PC-9 (cell line): Measurements from ENCODE around the gene LMOD2. TPM values are rescaled to one million over a fixed set of nuclear protein-coding genes. Genes with fewer than 3 reads are reported as not detected.

Experiments used
- BruUV-seq: library from RNA; stranded (reverse); fragments of 400-500 nt; replicated peaks from 2 replicates; lab custom pipeline; 2021; lab: Mats Ljungman, UMichigan
- CTCF ChIA-PET: fragments of 300-600 bp; sonication (Branson Sonifier 250); formaldehyde crosslinking; loops from one replicate; lab custom pipeline; 2022; ENCODE audit warnings: antibody characterized with exemption; lab: Charles Lee
- POLR2A ChIA-PET: fragments of 300-600 bp; sonication (Branson Sonifier 250); formaldehyde crosslinking; loops from one replicate; lab custom pipeline; 2022; ENCODE audit warnings: antibody characterized with exemption; ENCODE audit not compliant: unreplicated experiment; lab: Charles Lee
- DNase-seq, 2 experiments: peaks; one replicate each; pipeline versions ENCODE4 v3.0.0 to v3.0.0-alpha.2; 2015 to 2022; ENCODE audit warnings: mixed read lengths in 1 of 2
- H2AFZ ChIP-seq: fragments of 200-600 bp; sonication (generic); 2 replicates; pipeline ENCODE4 v1.8.1; 2017; ENCODE audit warnings: antibody characterized with exemption
- H3F3A ChIP-seq: fragments of 200-600 bp; sonication (generic); 2 replicates; pipeline ENCODE4 v1.8.1; 2017; ENCODE audit warnings: antibody characterized with exemption, mild to moderate bottlenecking, low read depth; ENCODE audit not compliant: insufficient read depth
- H3K27ac ChIP-seq: fragments of 200-600 bp; sonication (generic); 2 replicates; pipeline ENCODE4 v1.6.1; 2016; ENCODE audit warnings: mixed run types
- H3K27me3 ChIP-seq: fragments of 200-600 bp; sonication (generic); 2 replicates; pipeline ENCODE4 v1.6.1; 2016; ENCODE audit warnings: low read depth, mixed run types; ENCODE audit not compliant: insufficient read depth
- H3K36me3 ChIP-seq: fragments of 200-600 bp; sonication (generic); 2 replicates; pipeline ENCODE4 v1.6.1; 2016; ENCODE audit warnings: low read depth, mixed run types
- H3K4me1 ChIP-seq: fragments of 200-600 bp; sonication (generic); replicated peaks from 2 replicates; pipeline ENCODE4 v1.6.1; 2016; ENCODE audit warnings: mixed run types; ENCODE audit not compliant: insufficient read depth
- H3K4me2 ChIP-seq: fragments of 200-600 bp; sonication (generic); 2 replicates; pipeline ENCODE4 v1.6.1; 2017; ENCODE audit warnings: mixed run types
- H3K4me3 ChIP-seq: fragments of 200-600 bp; sonication (generic); 2 replicates; pipeline ENCODE4 v1.6.1; 2016; ENCODE audit warnings: mixed run types
- H3K79me2 ChIP-seq: fragments of 200-600 bp; sonication (generic); 2 replicates; pipeline ENCODE4 v1.6.1; 2017; ENCODE audit warnings: low read depth, mixed run types
- H3K9me2 ChIP-seq: fragments of 200-600 bp; sonication (generic); 2 replicates; pipeline ENCODE4 v1.8.1; 2017; ENCODE audit warnings: mild to moderate bottlenecking; ENCODE audit not compliant: insufficient read depth
- H3K9me3 ChIP-seq: fragments of 200-600 bp; sonication (generic); 2 replicates; pipeline ENCODE4 v1.8.1; 2016; ENCODE audit warnings: low read depth; ENCODE audit not compliant: insufficient read depth
- H4K20me1 ChIP-seq: fragments of 200-600 bp; sonication (generic); 2 replicates; pipeline ENCODE4 v1.8.1; 2017; ENCODE audit not compliant: insufficient read depth
- EZH2 ChIP-seq: fragments of 200-600 bp; sonication (generic); IDR thresholded peaks from 2 replicates; pipeline ENCODE4 v1.8.0; 2017; ENCODE audit warnings: antibody characterized with exemption, low read depth
- intact Hi-C: fragments of 100-400 bp; cut with micrococcal nuclease; formaldehyde crosslinking; loops from one replicate; pipeline ENCODE4 v1.10.0; 2022; ENCODE audit not compliant: unreplicated experiment
- total RNA-seq: library from RNA; stranded (reverse); gene quantifications from 2 replicates; pipeline ENCODE4 v1.2.3, GENCODE V29; 2021
- TF ChIP-seq, protein P1 (sequence below): fragments of 200-600 bp; sonication (generic); conservative IDR thresholded peaks from 2 replicates; pipeline ENCODE4 v1.6.1; 2017; ENCODE audit warnings: mixed run types, antibody characterized with exemption, mild to moderate bottlenecking, moderate library complexity

LMOD2 gene
- total RNA-seq, 1 experiment from 2014 or later, result not detected

DNA sequence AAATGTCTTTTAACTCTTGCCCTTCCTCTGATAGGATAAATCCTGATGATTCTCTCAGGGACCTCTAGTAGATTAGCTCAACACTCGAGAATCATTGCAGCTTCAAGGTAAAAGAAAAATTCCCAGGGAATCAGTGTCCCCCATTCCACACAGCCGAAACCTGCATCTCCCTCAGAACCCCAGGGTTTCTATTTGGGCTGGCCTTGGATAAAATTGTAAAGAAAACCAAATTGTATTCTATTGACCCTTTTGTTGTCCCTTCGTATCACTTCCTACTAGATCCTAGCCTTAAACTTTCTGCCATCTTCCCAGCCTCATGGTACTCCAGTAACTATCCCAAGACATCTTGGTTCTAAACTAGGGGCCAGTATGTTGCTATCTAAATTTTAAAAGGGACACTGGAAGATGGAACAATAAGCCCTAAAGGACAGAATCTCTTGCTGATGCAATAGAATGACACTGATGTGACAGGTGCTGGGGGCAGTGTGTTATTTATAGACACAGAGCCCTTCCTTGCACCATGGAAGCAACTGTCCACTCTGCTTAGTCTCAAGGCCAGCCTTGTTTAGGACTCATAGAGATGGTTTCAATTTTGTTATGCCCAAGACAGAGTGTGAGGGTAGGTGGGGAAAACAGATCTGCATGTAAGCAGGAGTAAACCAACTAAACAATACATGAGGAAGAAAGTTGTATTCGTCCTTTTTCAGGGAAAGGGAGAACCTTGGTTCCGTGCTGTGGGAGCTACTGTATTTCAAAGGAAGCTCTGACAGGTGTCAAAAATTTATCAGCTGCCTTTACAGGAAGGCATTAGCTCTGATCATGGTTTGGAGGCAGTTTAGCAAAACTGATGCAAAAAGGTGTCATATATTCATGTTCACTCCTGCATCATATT lies 46.4 kb upstream of the LMOD2 start:
- peak overlapping the region; percentile 66; the same call in 1 of the 2 replicates for H2AFZ ChIP-seq
- intact Hi-C loops, result no loop called here
- CTCF ChIA-PET, result no interaction called here

GRCh38 chr7:123609883-123610239 lies 45.8 kb upstream of the LMOD2 start:
- intact Hi-C loops, result no loop called here
- H3K27me3 ChIP-seq, result no peaks in the 10 kb centered on the region
- H3K4me2 ChIP-seq, result no peak overlapping the region
- H3K4me1 ChIP-seq, result no peaks in the 10 kb centered on the region
- DNase-seq, result no peak
- H3K9me3 ChIP-seq, result no peaks in the 10 kb centered on the region
- H3K27ac ChIP-seq, result no peak overlapping the region
- no peaks in the 10 kb centered on the region for H3K9me2 ChIP-seq
- no TSS peak for BruUV-seq
- no peaks in the 10 kb centered on the region for H3K36me3 ChIP-seq
- H3K79me2 ChIP-seq, result no peaks in the 10 kb centered on the region
- no peaks in the 10 kb centered on the region for H3F3A ChIP-seq
- no peak overlapping the region for H3K4me3 ChIP-seq
- no peaks in the 10 kb centered on the region for H4K20me1 ChIP-seq
- TF ChIP-seq, protein P1, sequence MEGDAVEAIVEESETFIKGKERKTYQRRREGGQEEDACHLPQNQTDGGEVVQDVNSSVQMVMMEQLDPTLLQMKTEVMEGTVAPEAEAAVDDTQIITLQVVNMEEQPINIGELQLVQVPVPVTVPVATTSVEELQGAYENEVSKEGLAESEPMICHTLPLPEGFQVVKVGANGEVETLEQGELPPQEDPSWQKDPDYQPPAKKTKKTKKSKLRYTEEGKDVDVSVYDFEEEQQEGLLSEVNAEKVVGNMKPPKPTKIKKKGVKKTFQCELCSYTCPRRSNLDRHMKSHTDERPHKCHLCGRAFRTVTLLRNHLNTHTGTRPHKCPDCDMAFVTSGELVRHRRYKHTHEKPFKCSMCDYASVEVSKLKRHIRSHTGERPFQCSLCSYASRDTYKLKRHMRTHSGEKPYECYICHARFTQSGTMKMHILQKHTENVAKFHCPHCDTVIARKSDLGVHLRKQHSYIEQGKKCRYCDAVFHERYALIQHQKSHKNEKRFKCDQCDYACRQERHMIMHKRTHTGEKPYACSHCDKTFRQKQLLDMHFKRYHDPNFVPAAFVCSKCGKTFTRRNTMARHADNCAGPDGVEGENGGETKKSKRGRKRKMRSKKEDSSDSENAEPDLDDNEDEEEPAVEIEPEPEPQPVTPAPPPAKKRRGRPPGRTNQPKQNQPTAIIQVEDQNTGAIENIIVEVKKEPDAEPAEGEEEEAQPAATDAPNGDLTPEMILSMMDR, result no peak
- no peak for TF ChIP-seq EZH2
- CTCF ChIA-PET, result no interaction called here
- 0 out of 2 replicates have a peak overlapping the region, but pooled peaks have one; percentile 66 for H2AFZ ChIP-seq
- POLR2A ChIA-PET, result no interaction called here

More for the DNA sequence above, 46.4 kb upstream of the LMOD2 start:
- H3K27ac ChIP-seq, result no peak overlapping the region
- H3K4me2 ChIP-seq, result 0 out of 2 replicates have a peak overlapping the region, but pooled peaks have one; percentile 6
- H3K79me2 ChIP-seq, result no peaks in the 10 kb centered on the region
- no peaks in the 10 kb centered on the region for H3K4me1 ChIP-seq
- TF ChIP-seq EZH2, result no peak
- TF ChIP-seq, protein P1, result no peak
- H3K36me3 ChIP-seq, result no peaks in the 10 kb centered on the region
- no peaks in the 10 kb centered on the region for H3K9me3 ChIP-seq
- no peaks in the 10 kb centered on the region for H3F3A ChIP-seq
- no peaks in the 10 kb centered on the region for H4K20me1 ChIP-seq
- H3K4me3 ChIP-seq, result no peak overlapping the region
- no TSS peak for BruUV-seq
- DNase-seq, result no peak
- no peaks in the 10 kb centered on the region for H3K9me2 ChIP-seq
- H3K27me3 ChIP-seq, result no peaks in the 10 kb centered on the region
- POLR2A ChIA-PET, result no interaction called here

GRCh38 chr7:123612024-123612423 lies 43.6 kb upstream of the LMOD2 start:
- no peak overlapping the region for H2AFZ ChIP-seq
- CTCF ChIA-PET, result no interaction called here
- intact Hi-C loops, result no loop called here
- no peaks in the 10 kb centered on the region for H3K4me1 ChIP-seq
- POLR2A ChIA-PET, result no interaction called here
- no peak for DNase-seq
- no peaks in the 10 kb centered on the region for H3K9me2 ChIP-seq
- no TSS peak for BruUV-seq
- no peak overlapping the region for H3K4me3 ChIP-seq
- no peak for TF ChIP-seq EZH2
- TF ChIP-seq, protein P1, result no peak
- H3K27ac ChIP-seq, result no peak overlapping the region
- no peaks in the 10 kb centered on the region for H3K36me3 ChIP-seq
- no peaks in the 10 kb centered on the region for H3F3A ChIP-seq
- H3K79me2 ChIP-seq, result no peaks in the 10 kb centered on the region
- H3K9me3 ChIP-seq, result no peaks in the 10 kb centered on the region
- no peak overlapping the region for H3K4me2 ChIP-seq
- H4K20me1 ChIP-seq, result no peaks in the 10 kb centered on the region
- no peaks in the 10 kb centered on the region for H3K27me3 ChIP-seq
